ENCODE data around the gene GPD2. TPM values are rescaled to one million over a fixed set of nuclear protein-coding genes. Genes with fewer than 3 reads are reported as not detected.

Gene GPD2
- total RNA-seq, 3 donors from 2014 or later (not counting 1 experiment from before 2014, with no cell fraction given) = 12.5 to 20.2 (median 18.3) TPM

GRCh38 chr2:156635646-156636045, 199.5 kb downstream of the GPD2 start:
- Histone ChIP-seq H3K36me3 (ENCODE audit: control insufficient read depth, insufficient read depth, low read length) (no peaks in the 10 kb centered on the region), H3K4me1 (ENCODE audit: control insufficient read depth, insufficient read depth, low read length) (no peaks in the 10 kb centered on the region), H3K9me3 (ENCODE audit: control insufficient read depth, insufficient read depth, low read length) (no peaks in the 10 kb centered on the region), H3K27ac (ENCODE audit: low read length) (no peak overlapping the region), H3K27me3 (ENCODE audit: control insufficient read depth, insufficient read depth, low read length) (no peaks in the 10 kb centered on the region), H3K4me3 (ENCODE audit: low read length) (no peak overlapping the region)
- no peak overlapping the region for H3K4me3 Mint-ChIP-seq
- TF ChIP-seq CTCF (IDR thresholded peaks at IDR 0.05) = no peak
- intact Hi-C loops (cut with micrococcal nuclease) = no loop called here
- ATAC-seq (no peak), DNase-seq (no peak)
- peaks cover 4% of the 10 kb centered on the region for H3K36me3 Mint-ChIP-seq
- no peaks in the 10 kb centered on the region for H3K4me1 Mint-ChIP-seq
- WGBS (ENCODE audit: insufficient coverage) = 72% methylated on average over 3 of the region's 3 CpGs
- H3K9me3 Mint-ChIP-seq = peaks cover 3% of the 10 kb centered on the region in 2 donors
- H3K27me3 Mint-ChIP-seq (ENCODE audit: low read depth in 2 of 2) = peaks cover 0 to 6% of the 10 kb centered on the region in 2 donors
- H3K27ac Mint-ChIP-seq = no peak overlapping the region

Other genes starting within 250 kb of the GPD2 start
- gene NR4A2, start 103.7 kb upstream of the GPD2 start, total RNA-seq = 100 to 1,000 TPM; 163 to 316 (median 266) TPM